CMK (cell line): ENCODE results near the gene MTERF2.

Source experiments
- DNase-seq: peaks from one replicate; pipeline ENCODE4 v3.0.0-alpha.2; 2010; ENCODE audit warnings: low read depth

MTERF2 gene

GRCh38 chr12:106954462-106955376, 32.2 kb downstream of the MTERF2 start:
- DNase-seq = no peak

- no peak for DNase-seq
Measured at GRCh38 chr12:106953352-106954250, 33.3 kb downstream of the MTERF2 start.

- DNase-seq = no peak
Measured at GRCh38 chr12:106950591-106950990, 36.4 kb downstream of the MTERF2 start.

- DNase-seq = no peak
Measured at GRCh38 chr12:106947461-106947860, 39.5 kb downstream of the MTERF2 start.

- no peak for DNase-seq
Measured at GRCh38 chr12:106945261-106945851, 41.6 kb downstream of the MTERF2 start.

GRCh38 chr12:106942775-106943174, 44.2 kb downstream of the MTERF2 start:
- DNase-seq = no peak

GRCh38 chr12:106941481-106942156, 45.3 kb downstream of the MTERF2 start:
- DNase-seq = no peak

GRCh38 chr12:106934277-106934676, 52.7 kb downstream of the MTERF2 start:
- no peak for DNase-seq
